HG02870 (cell line): ENCODE measurements around the gene EGFR.

ENCODE experiments used
- ATAC-seq: cut with Tn5 transposase; IDR thresholded peaks from one replicate; pipeline ENCODE4 v1.9.1; 2021; ENCODE audit warnings: mild to moderate bottlenecking, moderate library complexity; ENCODE audit not compliant: unreplicated experiment

The EGFR gene

DNA sequence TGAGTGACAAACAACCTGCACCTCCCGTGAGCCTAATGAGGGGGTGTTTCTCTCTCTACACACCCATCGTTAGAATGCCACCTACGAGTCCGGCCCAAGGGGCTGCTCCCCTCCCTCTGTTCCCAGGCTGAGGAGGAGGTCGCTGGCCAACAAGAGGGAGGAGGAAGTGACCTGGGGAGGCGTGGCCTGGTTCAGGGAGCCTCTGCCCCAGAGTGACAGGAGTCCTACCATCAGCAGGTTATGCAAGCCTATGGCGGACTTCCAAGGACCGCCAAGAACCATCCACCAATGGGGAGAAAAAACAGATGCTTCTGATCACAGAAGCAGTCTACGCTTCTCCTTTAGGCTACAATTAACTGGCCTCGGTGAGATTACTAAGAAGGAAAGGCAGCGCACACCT is 12.3 kb upstream of the EGFR start:
- no peak for ATAC-seq

DNA sequence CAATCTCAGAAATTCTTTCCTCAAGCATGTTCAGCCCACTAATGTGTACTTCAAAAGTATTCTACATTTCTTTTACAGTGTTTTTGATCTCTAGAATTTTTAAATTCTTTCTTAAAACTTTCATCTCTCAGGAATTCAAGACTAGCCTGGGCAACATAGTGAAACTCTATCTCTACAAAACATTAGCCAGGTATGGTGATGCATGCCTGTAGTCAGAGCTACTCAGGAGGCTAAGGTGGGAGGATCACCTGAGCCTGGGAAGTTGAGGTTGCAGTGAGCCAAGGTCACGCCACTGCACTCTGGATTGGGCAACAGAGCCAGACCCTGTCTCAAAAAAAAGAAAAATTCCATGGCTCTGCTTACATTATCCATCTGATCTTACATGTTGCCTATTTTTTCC is 5.0 kb upstream of the EGFR start:
- ATAC-seq: no peak

DNA sequence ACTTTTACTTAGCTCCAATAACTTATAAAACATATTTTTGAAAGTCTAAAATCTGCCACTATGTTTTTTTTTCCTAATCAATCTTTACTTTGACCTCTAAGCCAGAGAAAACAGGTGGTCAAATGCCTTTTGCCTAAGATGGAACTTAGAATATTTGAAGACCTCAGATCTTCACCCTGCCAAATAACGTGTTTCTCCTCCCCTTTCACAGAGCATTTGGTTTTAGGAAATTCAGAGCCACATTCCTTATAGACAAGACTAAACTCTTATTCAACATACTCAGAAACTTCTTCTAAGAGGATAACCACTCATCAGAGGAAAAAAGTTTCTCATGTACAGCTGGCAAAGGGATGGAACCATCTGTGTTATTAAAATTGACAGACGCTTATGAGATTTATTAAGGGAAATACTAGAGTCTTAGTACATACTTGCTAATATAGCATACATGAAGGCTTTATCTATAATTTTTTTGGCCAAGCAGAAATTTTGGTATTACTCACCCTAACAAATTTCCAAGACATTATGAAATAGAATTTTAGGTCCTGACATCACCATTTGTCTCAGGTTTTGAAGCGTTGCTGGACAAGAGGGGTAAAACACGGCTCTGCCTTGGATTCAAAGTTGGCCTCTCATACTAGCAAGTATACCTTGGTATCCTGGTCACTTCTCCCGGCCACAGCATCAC is 2.6 kb upstream of the EGFR start:
- ATAC-seq: no peak

DNA sequence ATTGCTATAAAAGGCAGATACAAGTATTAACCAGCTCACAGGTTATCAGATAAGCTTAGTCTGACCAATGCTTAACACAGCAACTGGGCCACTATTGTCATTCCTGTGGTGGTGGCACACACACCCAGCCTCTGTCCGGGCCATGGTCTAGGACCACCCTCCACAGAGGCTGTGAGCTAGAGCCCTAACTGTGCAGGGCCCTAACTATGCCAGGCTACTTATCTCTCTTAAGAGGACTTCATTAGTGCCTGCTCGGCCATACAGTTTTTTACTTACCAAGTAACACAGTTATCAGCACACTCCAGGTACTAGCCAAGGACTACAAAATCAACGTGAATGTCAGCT is 2.1 kb upstream of the EGFR start:
- no peak for ATAC-seq

DNA sequence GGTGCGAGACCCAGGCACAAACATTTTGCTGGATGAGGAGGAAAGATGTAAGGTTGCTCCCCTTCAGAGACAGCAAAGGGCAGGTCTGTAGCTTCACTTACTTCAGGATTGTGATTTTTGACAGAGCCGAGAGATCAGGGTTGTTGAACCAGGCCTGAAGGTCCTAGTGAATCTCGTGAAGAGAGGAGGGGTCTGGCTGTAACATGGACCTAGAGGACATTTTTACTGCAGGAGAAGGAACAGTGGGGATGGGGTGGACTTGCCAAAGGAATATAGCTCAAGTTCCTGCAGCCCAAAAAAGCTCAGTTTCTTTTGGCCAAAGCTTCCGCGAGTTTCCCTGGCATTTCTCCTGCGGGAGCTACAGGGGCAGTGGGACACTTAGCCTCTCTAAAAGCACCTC is 976 bp upstream of the EGFR start:
- ATAC-seq: no peak

DNA sequence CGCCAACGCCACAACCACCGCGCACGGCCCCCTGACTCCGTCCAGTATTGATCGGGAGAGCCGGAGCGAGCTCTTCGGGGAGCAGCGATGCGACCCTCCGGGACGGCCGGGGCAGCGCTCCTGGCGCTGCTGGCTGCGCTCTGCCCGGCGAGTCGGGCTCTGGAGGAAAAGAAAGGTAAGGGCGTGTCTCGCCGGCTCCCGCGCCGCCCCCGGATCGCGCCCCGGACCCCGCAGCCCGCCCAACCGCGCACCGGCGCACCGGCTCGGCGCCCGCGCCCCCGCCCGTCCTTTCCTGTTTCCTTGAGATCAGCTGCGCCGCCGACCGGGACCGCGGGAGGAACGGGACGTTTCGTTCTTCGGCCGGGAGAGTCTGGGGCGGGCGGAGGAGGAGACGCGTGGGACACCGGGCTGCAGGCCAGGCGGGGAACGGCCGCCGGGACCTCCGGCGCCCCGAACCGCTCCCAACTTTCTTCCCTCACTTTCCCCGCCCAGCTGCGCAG is 424 bp downstream of the EGFR start:
- no peak for ATAC-seq

DNA sequence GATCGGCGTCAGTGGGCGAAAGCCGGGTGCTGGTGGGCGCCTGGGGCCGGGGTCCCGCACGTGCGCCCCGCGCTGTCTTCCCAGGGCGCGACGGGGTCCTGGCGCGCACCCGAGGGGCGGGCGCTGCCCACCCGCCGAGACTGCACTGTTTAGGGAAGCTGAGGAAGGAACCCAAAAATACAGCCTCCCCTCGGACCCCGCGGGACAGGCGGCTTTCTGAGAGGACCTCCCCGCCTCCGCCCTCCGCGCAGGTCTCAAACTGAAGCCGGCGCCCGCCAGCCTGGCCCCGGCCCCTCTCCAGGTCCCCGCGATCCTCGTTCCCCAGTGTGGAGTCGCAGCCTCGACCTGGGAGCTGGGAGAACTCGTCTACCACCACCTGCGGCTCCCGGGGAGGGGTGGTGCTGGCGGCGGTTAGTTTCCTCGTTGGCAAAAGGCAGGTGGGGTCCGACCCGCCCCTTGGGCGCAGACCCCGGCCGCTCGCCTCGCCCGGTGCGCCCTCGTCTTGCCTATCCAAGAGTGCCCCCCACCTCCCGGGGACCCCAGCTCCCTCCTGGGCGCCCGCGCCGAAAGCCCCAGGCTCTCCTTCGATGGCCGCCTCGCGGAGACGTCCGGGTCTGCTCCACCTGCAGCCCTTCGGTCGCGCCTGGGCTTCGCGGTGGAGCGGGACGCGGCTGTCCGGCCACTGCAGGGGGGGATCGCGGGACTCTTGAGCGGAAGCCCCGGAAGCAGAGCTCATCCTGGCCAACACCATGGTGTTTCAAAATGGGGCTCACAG is 1.1 kb downstream of the EGFR start:
- ATAC-seq: no peak

DNA sequence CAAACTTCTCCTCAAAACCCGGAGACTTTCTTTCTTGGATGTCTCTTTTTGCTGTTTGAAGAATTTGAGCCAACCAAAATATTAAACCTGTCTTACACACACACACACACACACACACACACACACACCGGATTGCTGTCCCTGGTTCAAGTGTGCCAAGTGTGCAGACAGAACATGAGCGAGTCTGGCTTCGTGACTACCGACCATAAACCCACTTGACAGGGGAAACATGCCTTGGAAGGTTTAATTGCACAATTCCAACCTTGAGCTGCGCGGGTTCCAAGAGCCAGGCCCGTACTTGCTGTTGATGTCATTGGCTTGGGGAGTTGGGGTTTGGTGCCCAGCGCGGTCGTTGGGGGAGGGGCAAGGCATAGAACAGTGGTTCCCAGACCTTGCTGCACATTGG is 1.7 kb downstream of the EGFR start:
- no peak for ATAC-seq

DNA sequence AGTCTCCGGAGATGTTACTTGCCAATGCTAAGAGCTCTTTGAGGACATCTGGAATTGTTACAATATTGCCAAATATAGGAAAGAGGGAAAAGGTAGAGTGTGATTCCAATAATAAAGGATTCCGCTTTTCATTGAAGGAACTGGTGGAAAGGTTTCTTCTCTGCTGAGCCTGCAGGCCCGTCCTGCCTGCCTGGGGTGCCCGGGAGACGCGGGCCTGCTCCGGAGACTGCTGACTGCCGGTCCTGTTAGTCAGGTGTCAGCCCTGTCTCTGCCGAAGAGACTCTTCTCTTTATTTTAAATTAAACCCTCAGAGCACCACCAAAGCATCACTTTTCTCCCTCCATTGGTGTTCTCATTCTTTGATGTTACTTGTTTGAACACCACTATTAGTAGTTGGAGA is 2.2 kb downstream of the EGFR start:
- ATAC-seq: no peak

DNA sequence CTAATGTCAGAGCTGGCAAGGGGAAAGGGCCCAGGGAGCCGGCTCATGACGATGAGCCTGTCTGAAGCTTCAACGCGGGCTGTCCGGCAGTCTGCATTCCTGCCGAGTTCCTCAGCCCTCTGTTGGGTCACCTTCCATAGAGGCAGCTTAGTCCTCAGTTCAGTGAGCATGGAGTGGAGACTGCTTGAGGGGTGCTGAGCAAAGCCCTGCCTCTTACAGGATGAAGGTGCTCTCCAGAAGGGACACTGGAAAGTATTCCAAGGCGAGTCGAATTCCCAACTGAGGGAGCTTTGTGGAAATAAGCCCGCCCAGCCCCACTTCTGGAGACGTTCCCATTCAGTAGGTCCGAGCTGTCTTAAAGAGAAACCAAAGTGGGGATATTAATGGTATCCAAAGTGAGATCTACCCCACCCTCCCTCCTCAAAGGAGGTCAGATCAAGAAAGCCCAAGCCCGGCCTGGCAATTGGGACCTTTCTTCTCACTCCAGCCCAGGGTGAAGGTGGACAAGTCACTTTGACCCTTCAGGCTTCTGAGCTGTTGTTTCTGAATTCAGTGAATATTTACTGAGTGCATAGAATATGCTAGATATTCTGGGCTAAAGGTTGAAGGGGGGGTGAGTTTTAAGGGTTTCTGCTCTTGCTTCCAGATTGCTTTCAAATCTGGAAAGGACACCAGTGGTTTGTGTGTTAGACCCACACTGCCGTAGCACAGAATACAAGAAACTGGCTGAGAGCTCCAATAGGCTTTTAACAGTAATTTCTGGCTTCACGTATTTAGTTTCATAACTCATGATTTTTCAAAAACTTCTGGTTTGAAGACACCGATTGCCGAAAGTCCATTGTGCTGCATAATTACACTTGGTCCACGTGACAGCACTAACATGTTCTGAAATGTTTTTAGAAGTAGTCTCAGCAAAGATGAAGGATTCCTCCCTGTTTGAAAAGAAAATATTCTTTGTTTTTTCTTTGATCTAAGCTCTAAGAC is 3.5 kb downstream of the EGFR start:
- no peak for ATAC-seq

DNA sequence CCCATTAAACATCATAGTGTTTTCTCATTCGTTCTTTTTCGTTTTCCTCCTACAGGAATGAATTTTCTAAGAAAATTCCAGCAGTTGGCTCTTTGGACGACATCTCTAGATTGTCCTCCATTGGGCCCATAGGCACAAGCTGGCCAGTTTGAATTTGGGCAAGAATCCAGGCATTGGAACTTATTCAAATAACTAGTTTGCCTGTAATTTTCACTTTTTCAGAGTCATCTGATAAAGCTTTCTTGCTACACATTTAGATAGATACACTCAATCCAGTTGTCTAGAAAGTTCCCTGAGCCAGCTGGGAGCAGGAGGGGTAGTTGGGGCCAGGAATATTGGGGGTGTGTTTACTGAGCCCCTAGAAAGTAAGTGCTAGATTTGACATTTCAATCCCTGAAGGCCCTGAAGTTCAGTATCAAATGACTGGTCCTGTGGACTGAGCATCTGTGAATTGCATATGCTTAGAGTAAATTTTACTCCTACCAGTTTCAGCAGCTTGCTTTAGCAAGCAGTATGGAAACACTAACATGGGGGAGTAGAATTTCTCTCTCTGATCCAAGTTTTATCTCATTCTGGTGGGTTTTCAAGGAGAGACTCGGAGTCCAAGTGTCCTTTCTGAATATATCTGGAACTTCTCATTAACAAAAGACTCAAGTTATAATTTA is 5.2 kb downstream of the EGFR start:
- no peak for ATAC-seq

DNA sequence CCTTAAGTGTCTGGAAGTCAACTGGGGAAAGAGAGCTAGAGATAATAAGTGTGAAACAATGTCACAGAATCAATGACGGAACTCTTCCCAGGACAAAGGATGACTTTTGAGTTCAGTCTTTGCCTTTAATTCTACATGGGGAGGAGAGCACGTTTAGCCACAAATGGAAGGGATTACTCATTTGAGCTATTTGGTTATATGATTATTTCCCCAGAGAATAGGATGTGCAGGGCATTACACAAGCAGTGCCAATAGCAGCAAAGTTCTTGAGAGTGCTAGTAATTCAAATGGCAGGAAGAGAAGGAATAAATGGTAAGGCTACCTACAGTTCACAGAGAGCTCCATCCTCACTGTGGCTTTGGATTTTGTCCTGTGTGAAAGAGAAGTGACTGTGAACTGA is 6.0 kb downstream of the EGFR start:
- ATAC-seq: no peak

DNA sequence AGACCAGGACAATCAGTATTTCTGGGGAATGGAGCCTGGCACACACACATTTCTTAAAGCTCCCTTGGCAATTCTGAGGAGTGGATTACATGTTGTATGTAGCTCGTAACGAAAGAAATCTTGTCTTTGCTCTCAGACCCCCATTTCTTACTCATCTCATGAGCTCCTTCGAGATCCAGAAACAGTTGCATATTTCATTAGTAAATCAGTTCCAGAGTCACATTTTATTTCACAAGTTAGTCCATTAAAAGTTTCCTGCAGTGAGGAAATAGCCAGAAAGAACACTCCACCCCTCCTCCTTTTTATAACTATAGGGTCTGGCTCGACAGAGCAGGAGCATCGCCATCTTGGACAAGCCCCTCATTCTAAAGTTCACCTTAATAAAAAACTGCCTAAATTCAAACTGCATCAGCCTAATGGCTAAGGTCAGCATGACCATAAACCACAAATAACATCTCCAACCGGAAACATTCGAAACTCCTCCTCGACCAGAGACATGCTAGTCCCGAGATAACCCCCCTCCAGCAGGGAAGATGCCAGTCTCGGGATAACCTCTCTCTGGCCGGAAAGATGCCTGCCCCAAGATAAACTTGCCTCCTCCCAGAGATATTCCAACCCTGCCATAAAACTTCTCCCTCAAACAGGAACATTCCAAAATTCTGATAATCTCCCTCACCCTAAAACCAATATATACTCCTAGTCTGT is 7.4 kb downstream of the EGFR start:
- ATAC-seq: no peak

DNA sequence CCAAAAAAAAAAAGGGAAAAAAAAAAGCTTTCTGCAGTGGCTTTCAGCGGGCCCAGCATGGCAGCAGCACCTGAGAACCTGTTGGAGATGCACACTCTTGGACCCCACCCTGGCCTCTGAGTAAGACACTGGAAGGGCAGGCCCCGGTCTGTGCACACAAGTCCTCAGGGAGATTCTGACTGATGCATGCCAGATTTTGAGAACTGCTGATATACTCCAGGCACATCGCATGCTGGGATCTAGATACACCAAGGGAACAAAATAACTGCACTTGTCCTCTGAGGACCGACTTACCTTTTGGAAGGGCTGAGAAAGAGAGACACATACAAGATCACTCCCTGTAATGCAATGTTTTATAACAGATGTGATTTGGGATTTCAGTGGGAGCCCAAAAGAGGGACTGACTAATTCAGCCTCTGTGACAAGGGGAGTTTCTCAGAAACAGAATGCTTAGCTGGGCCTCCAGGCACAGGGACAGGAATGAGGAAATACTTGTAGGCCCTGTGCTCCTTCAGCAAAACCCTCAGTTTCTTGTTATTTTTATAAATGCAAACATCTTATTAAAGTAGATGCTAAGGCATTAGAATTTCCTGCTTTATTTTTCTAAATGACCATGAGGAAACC is 8.2 kb downstream of the EGFR start:
- ATAC-seq: no peak

DNA sequence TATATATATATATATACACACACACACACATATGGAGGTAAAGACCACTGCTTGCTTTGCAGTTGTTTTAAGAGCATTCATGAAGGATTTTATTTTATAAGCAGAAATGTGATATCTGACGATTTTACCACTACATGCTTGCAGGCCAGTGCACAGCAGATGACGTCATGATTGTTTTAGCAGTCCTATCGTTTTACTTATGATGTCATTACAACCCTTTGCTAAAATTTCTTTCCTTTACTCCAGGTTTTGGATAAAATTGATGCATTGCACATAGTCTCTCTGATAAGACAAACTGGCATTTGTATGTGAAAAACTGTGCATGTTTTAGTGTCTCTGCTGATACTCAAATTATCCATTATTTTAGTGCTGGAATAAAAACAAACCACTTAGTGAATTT is 9.2 kb downstream of the EGFR start:
- ATAC-seq: no peak

DNA sequence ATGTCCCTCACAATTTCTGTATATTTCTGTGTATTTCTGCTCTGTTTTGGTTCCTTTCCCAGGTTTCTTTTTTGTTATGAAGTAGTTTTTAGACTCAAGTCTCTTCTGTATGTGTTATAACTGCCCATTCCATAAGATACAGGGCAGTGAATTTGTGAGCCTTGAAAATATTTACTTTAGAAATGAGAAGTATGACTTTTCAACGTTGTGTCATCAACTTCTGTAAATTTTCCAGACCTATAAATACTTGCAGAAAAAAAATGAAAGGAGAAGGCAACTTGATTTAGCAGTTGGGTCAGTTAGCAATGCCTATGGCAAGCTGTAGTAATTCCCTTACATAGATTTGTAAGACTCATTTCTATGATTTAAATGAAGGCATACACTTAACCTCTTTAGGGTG is 11.5 kb downstream of the EGFR start:
- ATAC-seq: no peak

DNA sequence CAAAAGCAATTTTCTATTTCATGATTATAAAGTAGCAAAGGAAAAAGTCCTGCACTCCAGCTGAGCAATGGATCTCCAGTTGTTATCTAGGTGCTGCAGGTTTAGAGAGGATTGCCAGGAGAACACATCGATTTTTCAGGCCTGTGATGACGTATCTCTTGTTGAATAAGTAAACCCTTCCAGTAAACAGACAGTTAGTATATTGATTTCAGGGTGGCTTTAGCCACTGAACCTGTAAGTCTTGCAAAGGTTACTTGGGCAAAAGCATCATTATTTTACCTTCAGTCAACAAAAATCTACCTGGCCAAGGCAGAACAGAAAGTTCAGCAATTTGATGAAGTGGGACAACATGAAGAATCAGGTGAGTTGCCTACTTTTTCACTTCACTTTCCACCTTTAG is 12.3 kb downstream of the EGFR start:
- ATAC-seq: no peak

DNA sequence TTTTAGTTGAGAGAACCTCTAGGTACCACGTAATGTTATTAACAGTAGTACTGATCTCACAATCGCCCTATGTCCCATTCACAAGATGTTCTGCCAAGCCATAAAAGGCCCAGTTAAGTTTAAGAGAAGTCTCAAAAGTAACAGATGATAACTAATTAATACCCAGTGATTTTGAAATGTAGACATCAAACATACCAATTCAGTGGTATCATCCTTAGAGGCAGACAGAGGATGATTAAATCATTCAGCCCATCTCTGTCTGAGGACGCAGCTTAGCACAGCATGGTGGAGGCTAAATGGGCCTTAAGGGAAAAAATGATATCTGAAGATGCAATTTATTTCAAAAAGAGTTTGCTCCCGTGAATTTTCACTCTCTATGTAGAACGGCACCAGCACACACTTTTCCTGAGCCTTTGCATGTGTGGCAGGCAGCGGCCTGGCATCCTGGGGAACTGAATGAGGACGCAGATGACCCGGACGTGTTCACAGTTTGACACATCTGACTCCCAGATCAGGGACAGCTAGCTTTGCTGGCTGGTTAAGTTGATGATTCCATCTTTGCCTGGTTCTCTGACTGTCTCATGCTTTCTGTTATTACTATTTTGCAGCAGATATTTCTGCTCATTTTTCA is 13.4 kb downstream of the EGFR start:
- no peak for ATAC-seq

DNA sequence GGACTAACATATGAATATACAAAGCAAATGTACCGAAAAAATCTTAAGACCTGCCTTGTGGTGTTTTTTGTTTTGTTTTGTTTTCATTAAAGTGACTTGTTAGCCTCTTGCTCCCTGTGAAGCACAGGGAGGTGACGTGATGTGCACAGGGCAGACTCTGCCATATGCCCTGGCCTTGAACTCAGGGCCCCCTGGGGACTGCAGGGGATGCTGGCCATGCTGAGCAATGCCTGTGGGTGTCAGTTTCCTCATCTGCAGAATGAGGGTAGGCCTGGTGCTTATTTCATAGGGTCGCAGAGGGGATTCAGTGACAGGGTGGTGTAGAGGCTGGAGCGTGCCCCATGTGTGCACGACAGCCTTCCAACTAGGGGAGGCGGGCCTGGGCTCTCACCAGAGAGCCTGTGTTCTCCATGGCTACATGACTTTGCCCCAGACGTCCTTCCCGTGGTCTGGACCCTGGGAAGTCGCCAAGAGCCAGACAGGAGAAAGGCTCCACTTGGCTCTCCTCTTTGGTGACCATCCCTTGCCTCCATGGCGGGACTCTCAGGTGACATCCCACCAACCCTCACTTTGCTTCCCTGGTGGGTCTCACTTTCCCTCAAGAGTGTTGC is 14.5 kb downstream of the EGFR start:
- ATAC-seq: no peak
